HL-60 (cell line): ENCODE data around the gene GPR155.
"Not testable (repeated sequence)": the region's sequence is repeated elsewhere in the genome, so short reads cannot be mapped to it uniquely, and the experiment has no call there.

Source experiments
- DNase-seq, 2 experiments: peaks; one replicate each; pipeline ENCODE4 v3.0.0-alpha.2; 2010 to 2020; ENCODE audit warnings: low read depth in 1 of 2, low spot score in 1 of 2
- H3K27ac ChIP-seq: fragments of 250-450 bp; sonication (Bioruptor Pico); replicated peaks from 2 replicates; pipeline ENCODE4 v1.5.1; 2020; ENCODE audit warnings: mild to moderate bottlenecking, moderate library complexity
- H3K27me3 ChIP-seq: fragments of 250-450 bp; sonication (Bioruptor Pico); 2 replicates; pipeline ENCODE4 v1.5.1; 2021; ENCODE audit warnings: mild to moderate bottlenecking, moderate library complexity; ENCODE audit not compliant: insufficient read depth, poor library complexity, severe bottlenecking
- H3K4me3 ChIP-seq: replicated peaks from 2 replicates; pipeline ENCODE4 v1.5.1; 2011; ENCODE audit warnings: mild to moderate bottlenecking, control low read depth, low read length; ENCODE audit not compliant: insufficient read depth
- GABPA ChIP-seq: IDR thresholded peaks from 2 replicates; pipeline ENCODE4 v1.6.1; 2012; ENCODE audit warnings: low read depth
- POLR2AphosphoS5 ChIP-seq: IDR thresholded peaks from 2 replicates; pipeline ENCODE4 v1.6.1; 2012; ENCODE audit warnings: low read depth
- SPI1 ChIP-seq: IDR thresholded peaks from 2 replicates; pipeline ENCODE4 v1.6.1; 2012; ENCODE audit warnings: low read depth, mild to moderate bottlenecking, borderline replicate concordance
- TF ChIP-seq, protein P1 (sequence below): IDR thresholded peaks from one replicate; pipeline ENCODE4 v1.5.1; 2011; ENCODE audit warnings: low read length, control low read depth, inconsistent platforms; ENCODE audit not compliant: insufficient read depth
- TF ChIP-seq, protein P2 (sequence below): IDR thresholded peaks from 2 replicates; pipeline ENCODE4 v1.6.1; 2012; ENCODE audit warnings: low read depth; ENCODE audit not compliant: insufficient replicate concordance

GPR155 gene

DNA sequence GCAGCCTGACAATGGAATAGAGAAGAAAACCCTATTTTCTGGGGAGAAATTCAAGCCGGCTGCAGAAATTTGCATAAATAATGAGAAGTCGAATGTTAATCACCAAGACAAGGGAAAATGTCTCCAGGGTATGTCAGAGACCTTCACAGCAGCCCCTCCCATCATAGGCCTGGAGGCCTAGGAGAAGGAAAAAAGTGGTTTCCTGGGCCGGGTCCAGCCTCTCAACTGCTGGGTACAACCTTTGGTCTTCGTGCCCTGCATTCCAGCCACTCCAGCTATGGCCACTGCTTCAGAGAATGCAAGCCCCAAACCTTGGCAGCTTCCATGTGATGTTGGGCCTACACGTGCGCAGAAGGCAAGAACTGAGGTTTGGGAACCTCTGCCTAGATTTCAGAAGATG, 97.3 kb downstream of the GPR155 start:
- H3K27me3 ChIP-seq: no peaks in the 10 kb centered on the region
- H3K4me3 ChIP-seq: no peak overlapping the region
- TF ChIP-seq POLR2AphosphoS5: no peak
- H3K27ac ChIP-seq: no peak overlapping the region
- no peak for DNase-seq

DNA sequence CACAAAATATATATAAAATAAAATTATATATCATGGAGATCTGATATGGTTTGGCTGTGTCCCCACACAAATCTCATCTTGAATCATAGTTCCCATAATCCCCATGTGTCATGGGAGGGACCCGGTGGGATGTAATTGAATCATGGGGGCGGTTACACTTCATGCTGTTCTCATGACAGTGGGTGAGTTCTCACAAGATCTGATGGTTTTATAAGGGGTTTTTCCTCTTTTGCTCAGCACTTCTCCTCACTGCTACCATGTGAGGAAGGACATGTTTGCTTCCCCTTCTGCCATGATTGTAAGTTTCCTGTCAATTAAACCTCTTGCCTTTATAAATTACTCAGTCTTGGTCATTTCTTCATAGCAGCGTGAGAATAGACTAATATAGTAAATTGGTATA, 98.1 kb downstream of the GPR155 start:
- not testable (repeated sequence) for H3K4me3 ChIP-seq, H3K27me3 ChIP-seq, H3K27ac ChIP-seq, DNase-seq
- peak; percentile 9; the same call in 1 of the 2 replicates for TF ChIP-seq SPI1

DNA sequence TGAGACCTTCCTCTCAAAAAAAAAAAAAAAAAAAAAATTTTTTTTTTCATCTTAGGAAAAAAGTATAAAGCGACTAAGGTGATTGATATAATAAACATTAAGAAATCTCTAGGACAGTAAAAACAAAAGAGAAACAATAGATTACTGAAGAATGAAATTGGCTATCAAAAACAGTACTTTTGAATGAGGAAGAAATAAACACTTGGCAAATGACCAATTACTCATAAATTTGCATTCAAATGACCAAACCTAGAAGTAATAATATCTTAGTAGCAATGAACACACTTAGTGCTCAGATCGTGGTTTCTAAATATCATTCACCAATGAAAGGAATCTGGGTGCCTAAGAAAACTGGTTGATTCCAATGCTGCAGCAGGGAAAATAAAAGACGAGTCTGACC, 101.6 kb downstream of the GPR155 start:
- H3K27me3 ChIP-seq: no peaks in the 10 kb centered on the region
- no peak for DNase-seq
- H3K27ac ChIP-seq: no peak overlapping the region
- TF ChIP-seq, protein P1, sequence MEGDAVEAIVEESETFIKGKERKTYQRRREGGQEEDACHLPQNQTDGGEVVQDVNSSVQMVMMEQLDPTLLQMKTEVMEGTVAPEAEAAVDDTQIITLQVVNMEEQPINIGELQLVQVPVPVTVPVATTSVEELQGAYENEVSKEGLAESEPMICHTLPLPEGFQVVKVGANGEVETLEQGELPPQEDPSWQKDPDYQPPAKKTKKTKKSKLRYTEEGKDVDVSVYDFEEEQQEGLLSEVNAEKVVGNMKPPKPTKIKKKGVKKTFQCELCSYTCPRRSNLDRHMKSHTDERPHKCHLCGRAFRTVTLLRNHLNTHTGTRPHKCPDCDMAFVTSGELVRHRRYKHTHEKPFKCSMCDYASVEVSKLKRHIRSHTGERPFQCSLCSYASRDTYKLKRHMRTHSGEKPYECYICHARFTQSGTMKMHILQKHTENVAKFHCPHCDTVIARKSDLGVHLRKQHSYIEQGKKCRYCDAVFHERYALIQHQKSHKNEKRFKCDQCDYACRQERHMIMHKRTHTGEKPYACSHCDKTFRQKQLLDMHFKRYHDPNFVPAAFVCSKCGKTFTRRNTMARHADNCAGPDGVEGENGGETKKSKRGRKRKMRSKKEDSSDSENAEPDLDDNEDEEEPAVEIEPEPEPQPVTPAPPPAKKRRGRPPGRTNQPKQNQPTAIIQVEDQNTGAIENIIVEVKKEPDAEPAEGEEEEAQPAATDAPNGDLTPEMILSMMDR: no peak
- TF ChIP-seq SPI1 (no peak), GABPA (no peak), POLR2AphosphoS5 (no peak)
- TF ChIP-seq, protein P2, sequence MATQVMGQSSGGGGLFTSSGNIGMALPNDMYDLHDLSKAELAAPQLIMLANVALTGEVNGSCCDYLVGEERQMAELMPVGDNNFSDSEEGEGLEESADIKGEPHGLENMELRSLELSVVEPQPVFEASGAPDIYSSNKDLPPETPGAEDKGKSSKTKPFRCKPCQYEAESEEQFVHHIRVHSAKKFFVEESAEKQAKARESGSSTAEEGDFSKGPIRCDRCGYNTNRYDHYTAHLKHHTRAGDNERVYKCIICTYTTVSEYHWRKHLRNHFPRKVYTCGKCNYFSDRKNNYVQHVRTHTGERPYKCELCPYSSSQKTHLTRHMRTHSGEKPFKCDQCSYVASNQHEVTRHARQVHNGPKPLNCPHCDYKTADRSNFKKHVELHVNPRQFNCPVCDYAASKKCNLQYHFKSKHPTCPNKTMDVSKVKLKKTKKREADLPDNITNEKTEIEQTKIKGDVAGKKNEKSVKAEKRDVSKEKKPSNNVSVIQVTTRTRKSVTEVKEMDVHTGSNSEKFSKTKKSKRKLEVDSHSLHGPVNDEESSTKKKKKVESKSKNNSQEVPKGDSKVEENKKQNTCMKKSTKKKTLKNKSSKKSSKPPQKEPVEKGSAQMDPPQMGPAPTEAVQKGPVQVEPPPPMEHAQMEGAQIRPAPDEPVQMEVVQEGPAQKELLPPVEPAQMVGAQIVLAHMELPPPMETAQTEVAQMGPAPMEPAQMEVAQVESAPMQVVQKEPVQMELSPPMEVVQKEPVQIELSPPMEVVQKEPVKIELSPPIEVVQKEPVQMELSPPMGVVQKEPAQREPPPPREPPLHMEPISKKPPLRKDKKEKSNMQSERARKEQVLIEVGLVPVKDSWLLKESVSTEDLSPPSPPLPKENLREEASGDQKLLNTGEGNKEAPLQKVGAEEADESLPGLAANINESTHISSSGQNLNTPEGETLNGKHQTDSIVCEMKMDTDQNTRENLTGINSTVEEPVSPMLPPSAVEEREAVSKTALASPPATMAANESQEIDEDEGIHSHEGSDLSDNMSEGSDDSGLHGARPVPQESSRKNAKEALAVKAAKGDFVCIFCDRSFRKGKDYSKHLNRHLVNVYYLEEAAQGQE: no peak
- no peak overlapping the region for H3K4me3 ChIP-seq

DNA sequence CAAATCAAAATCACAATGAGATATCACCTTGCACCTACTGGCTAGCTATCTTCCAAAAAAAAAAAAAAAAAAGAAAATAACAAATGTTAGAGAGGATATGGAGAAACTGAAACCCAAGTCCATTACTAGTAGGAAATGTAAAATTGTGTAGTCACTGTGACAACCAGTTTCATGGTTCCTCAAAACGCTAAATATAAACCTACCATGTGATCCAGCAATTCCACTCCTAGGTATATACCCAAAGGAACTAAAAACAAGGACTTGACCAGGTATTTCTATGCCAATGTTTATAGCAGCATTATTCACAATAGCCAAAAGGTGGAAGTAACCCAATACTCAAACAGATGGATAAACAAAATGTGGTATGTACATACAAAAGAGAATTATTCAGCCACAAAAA, 103.0 kb downstream of the GPR155 start:
- Histone ChIP-seq H3K27me3 (no peaks in the 10 kb centered on the region), H3K4me3 (no peak overlapping the region), H3K27ac (no peak overlapping the region)
- no peak for DNase-seq
- TF ChIP-seq, protein P1: no peak
- TF ChIP-seq SPI1 (no peak), GABPA (no peak), POLR2AphosphoS5 (no peak)
- TF ChIP-seq, protein P2: no peak
